ENCODE data around the gene TRIO. TPM values are rescaled to one million over a fixed set of nuclear protein-coding genes. Genes with fewer than 3 reads are reported as not detected.

TRIO gene
- polyA plus RNA-seq, 1 donor (not counting 4 experiments of a cell fraction or from before 2014, with no cell fraction given): 57.2 TPM

- Histone ChIP-seq H3K4me3 (ENCODE audit: control insufficient read depth in 2 of 3, extremely low read depth in 1 of 3, insufficient read depth in 2 of 3, low read depth in 1 of 3, low read length in 3 of 3) (no peak overlapping the region), H3K27ac (ENCODE audit: control insufficient read depth, insufficient read depth, low read length) (no peak overlapping the region), H3K79me2 (ENCODE audit: control insufficient read depth, insufficient read depth, low read length) (no peaks in the 10 kb centered on the region), H3K27me3 (ENCODE audit: control insufficient read depth, extremely low read depth, insufficient read depth, low read length) (no peaks in the 10 kb centered on the region), H3K4me1 (ENCODE audit: control insufficient read depth, extremely low read depth, insufficient read depth, low read length) (no peaks in the 10 kb centered on the region), H3K4me2 (ENCODE audit: control insufficient read depth, extremely low read depth, insufficient read depth, low read depth, low read length) (no peak overlapping the region), H3K9me3 (ENCODE audit: control insufficient read depth, low read depth, low read length) (no peaks in the 10 kb centered on the region), H3K36me3 (ENCODE audit: control insufficient read depth in 2 of 2, extremely low read depth in 1 of 2, insufficient read depth in 2 of 2, low read length in 2 of 2) (peaks cover 47 to 51% of the 10 kb centered on the region in 2 experiments), H4K20me1 (ENCODE audit: control insufficient read depth, extremely low read depth, insufficient read depth, low read length) (no peaks in the 10 kb centered on the region), H2AFZ (ENCODE audit: control insufficient read depth, low read length) (no peak overlapping the region), H3K9me1 (ENCODE audit: control insufficient read depth, extremely low read depth, insufficient read depth, low read length) (no peaks in the 10 kb centered on the region), H3K9ac (ENCODE audit: control insufficient read depth, extremely low read depth, insufficient read depth, low read length) (no peak overlapping the region)
- dilution Hi-C loops (cut with MboI; ENCODE audit: extremely low pct_ligation_motif_present, low sequenced_read_pairs): no loop called here
- TF ChIP-seq EZH2 (IDR thresholded peaks at IDR 0.05; ENCODE audit: low read length): no peak
- TF ChIP-seq, protein P1, sequence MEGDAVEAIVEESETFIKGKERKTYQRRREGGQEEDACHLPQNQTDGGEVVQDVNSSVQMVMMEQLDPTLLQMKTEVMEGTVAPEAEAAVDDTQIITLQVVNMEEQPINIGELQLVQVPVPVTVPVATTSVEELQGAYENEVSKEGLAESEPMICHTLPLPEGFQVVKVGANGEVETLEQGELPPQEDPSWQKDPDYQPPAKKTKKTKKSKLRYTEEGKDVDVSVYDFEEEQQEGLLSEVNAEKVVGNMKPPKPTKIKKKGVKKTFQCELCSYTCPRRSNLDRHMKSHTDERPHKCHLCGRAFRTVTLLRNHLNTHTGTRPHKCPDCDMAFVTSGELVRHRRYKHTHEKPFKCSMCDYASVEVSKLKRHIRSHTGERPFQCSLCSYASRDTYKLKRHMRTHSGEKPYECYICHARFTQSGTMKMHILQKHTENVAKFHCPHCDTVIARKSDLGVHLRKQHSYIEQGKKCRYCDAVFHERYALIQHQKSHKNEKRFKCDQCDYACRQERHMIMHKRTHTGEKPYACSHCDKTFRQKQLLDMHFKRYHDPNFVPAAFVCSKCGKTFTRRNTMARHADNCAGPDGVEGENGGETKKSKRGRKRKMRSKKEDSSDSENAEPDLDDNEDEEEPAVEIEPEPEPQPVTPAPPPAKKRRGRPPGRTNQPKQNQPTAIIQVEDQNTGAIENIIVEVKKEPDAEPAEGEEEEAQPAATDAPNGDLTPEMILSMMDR (optimal IDR thresholded peaks at IDR 0.05 in 1 of 3, IDR thresholded peaks at IDR 0.05 in 1 of 3, conservative IDR thresholded peaks at IDR 0.05 in 1 of 3; ENCODE audit: extremely low read depth in 1 of 3, insufficient read depth in 2 of 3, low read length in 3 of 3): no peak
- DNase-seq (ENCODE audit: low read depth, low spot score) (no peak), FAIRE-seq (no peak)
These were observed 360.7 kb downstream of the TRIO start for GRCh38 chr5:14503681-14504331.

- Histone ChIP-seq H4K20me1 (ENCODE audit: control insufficient read depth, extremely low read depth, insufficient read depth, low read length) (no peaks in the 10 kb centered on the region), H3K9me1 (ENCODE audit: control insufficient read depth, extremely low read depth, insufficient read depth, low read length) (no peaks in the 10 kb centered on the region), H2AFZ (ENCODE audit: control insufficient read depth, low read length) (no peak overlapping the region), H3K4me3 (ENCODE audit: control insufficient read depth in 2 of 3, extremely low read depth in 1 of 3, insufficient read depth in 2 of 3, low read depth in 1 of 3, low read length in 3 of 3) (no peak overlapping the region), H3K27ac (ENCODE audit: control insufficient read depth, insufficient read depth, low read length) (no peak overlapping the region), H3K79me2 (ENCODE audit: control insufficient read depth, insufficient read depth, low read length) (no peaks in the 10 kb centered on the region), H3K36me3 (ENCODE audit: control insufficient read depth in 2 of 2, extremely low read depth in 1 of 2, insufficient read depth in 2 of 2, low read length in 2 of 2) (peaks cover 42 to 51% of the 10 kb centered on the region in 2 experiments), H3K9ac (ENCODE audit: control insufficient read depth, extremely low read depth, insufficient read depth, low read length) (no peak overlapping the region), H3K9me3 (ENCODE audit: control insufficient read depth, low read depth, low read length) (no peaks in the 10 kb centered on the region), H3K27me3 (ENCODE audit: control insufficient read depth, extremely low read depth, insufficient read depth, low read length) (no peaks in the 10 kb centered on the region), H3K4me1 (ENCODE audit: control insufficient read depth, extremely low read depth, insufficient read depth, low read length) (no peaks in the 10 kb centered on the region), H3K4me2 (ENCODE audit: control insufficient read depth, extremely low read depth, insufficient read depth, low read depth, low read length) (no peak overlapping the region)
- TF ChIP-seq, protein P1 (optimal IDR thresholded peaks at IDR 0.05 in 1 of 3, IDR thresholded peaks at IDR 0.05 in 1 of 3, conservative IDR thresholded peaks at IDR 0.05 in 1 of 3; ENCODE audit: extremely low read depth in 1 of 3, insufficient read depth in 2 of 3, low read length in 3 of 3): no peak
- no peak for TF ChIP-seq EZH2 (IDR thresholded peaks at IDR 0.05; ENCODE audit: low read length)
- DNase-seq (ENCODE audit: low read depth, low spot score): no peak
- no peak for FAIRE-seq
- dilution Hi-C loops (cut with MboI; ENCODE audit: extremely low pct_ligation_motif_present, low sequenced_read_pairs): no loop called here
These were observed 361.2 kb downstream of the TRIO start for GRCh38 chr5:14504332-14504727.

Measured in keratinocyte (primary cell).